Loucy (cell line): Measurements from ENCODE around the gene MYOD1.

Experiments
- CTCF ChIP-seq: fragments of 200-600 bp; sonication (generic); conservative IDR thresholded peaks from 2 replicates; pipeline ENCODE4 v1.5.1; 2014; ENCODE audit warnings: mild to moderate bottlenecking, antibody characterized with exemption, low read length
- EZH2phosphoT487 ChIP-seq: fragments of 200-600 bp; IDR thresholded peaks from 2 replicates; pipeline ENCODE4 v1.6.1; 2018; ENCODE audit warnings: antibody characterized with exemption, mild to moderate bottlenecking, moderate library complexity, borderline replicate concordance

- TF ChIP-seq CTCF = no peak
- no peak for TF ChIP-seq EZH2phosphoT487
Observed at GRCh38 chr11:17721242-17721999, 2.0 kb downstream of the MYOD1 start.
